PFSK-1 (cell line): Measurements from ENCODE around the gene PIK3CD.

Experiments
- POLR2AphosphoS5 ChIP-seq: IDR thresholded peaks from 2 replicates; pipeline ENCODE4 v1.6.1; 2012; ENCODE audit warnings: low read depth, mild to moderate bottlenecking, control low read depth, low read length, moderate library complexity
- REST ChIP-seq, 2 experiments: IDR thresholded peaks; 2 replicates each; pipeline versions ENCODE4 v1.6.1 to v1.8.0; 2011 to 2012; ENCODE audit warnings: low read depth in 2 of 2, low read length in 2 of 2, control low read depth in 1 of 2, inconsistent platforms in 1 of 2, mild to moderate bottlenecking in 1 of 2, moderate library complexity in 1 of 2; ENCODE audit not compliant: insufficient read depth in 1 of 2

- TF ChIP-seq POLR2AphosphoS5 (no peak), REST (IDR thresholded peaks at IDR 0.05; ENCODE audit: insufficient read depth in 1 of 2, low read depth in 2 of 2, low read length in 2 of 2) (no peak)
These were observed 33.3 kb downstream of the PIK3CD start for GRCh38 chr1:9684801-9685200.
